Fibroblast of pulmonary artery (primary cell): ENCODE data around the gene GLIS1.

Experiments used
- DNase-seq: peaks from one replicate; pipeline ENCODE4 v3.0.0-alpha.2; 2010; ENCODE audit warnings: low read depth
- H3K4me3 ChIP-seq: replicated peaks from 2 replicates; pipeline ENCODE4 v1.5.1; 2011; ENCODE audit warnings: low read depth, mild to moderate bottlenecking, control low read depth, low read length, moderate library complexity
- CTCF ChIP-seq: IDR thresholded peaks from 2 replicates; pipeline ENCODE4 v1.5.1; 2011; ENCODE audit warnings: mild to moderate bottlenecking, control low read depth, low read length, inconsistent platforms; ENCODE audit errors: missing control alignments

GLIS1 gene

GRCh38 chr1:53581476-53581875 lies 157.5 kb downstream of the GLIS1 start:
- no peak for TF ChIP-seq CTCF
- no peak for DNase-seq
- H3K4me3 ChIP-seq = no peak overlapping the region

GRCh38 chr1:53580739-53581475 lies 158.1 kb downstream of the GLIS1 start:
- DNase-seq = no peak
- TF ChIP-seq CTCF = no peak
- H3K4me3 ChIP-seq = no peak overlapping the region

GRCh38 chr1:53580009-53580400 lies 159.0 kb downstream of the GLIS1 start:
- DNase-seq = no peak
- TF ChIP-seq CTCF = no peak
- H3K4me3 ChIP-seq = no peak overlapping the region

GRCh38 chr1:53579221-53580008 lies 159.5 kb downstream of the GLIS1 start:
- no peak for TF ChIP-seq CTCF
- no peak for DNase-seq
- H3K4me3 ChIP-seq = no peak overlapping the region

GRCh38 chr1:53578358-53578757 lies 160.6 kb downstream of the GLIS1 start:
- TF ChIP-seq CTCF = no peak
- DNase-seq = no peak
- H3K4me3 ChIP-seq = no peak overlapping the region

GRCh38 chr1:53577761-53578100 lies 161.2 kb downstream of the GLIS1 start:
- no peak for DNase-seq
- no peak for TF ChIP-seq CTCF
- no peak overlapping the region for H3K4me3 ChIP-seq
